ENCODE data around the gene BEST4. TPM values are rescaled to one million over a fixed set of nuclear protein-coding genes. Genes with fewer than 3 reads are reported as not detected.

The BEST4 gene
- total RNA-seq, 5 donors from 2014 or later (not counting 1 experiment from before 2014, with no cell fraction given) = 0.75 to 2.4 (median 1.6) TPM

GRCh38 chr1:44785029-44785380 lies 3.0 kb downstream of the BEST4 start:
- 96% methylated on average over 4 of the region's 6 CpGs for WGBS (ENCODE audit: insufficient coverage)
- peak overlapping the region; percentile 66 to 74 (median 69) for H3K4me3 Mint-ChIP-seq

GRCh38 chr1:44784094-44785028 lies 3.6 kb downstream of the BEST4 start:
- Histone ChIP-seq H3K4me1 (ENCODE audit: control insufficient read depth in 1 of 2, extremely low read depth in 1 of 2, insufficient read depth in 2 of 2, low read length in 2 of 2) (peaks cover 15 to 37% of the 10 kb centered on the region in 2 experiments), H3K27ac (ENCODE audit: low read length) (peak overlapping the region; percentile 50), H3K36me3 (ENCODE audit: control insufficient read depth in 2 of 2, extremely low read depth in 1 of 2, insufficient read depth in 1 of 2, low read length in 1 of 2) (peaks cover 2 to 18% of the 10 kb centered on the region in 2 donors), H3K4me3 (ENCODE audit: control insufficient read depth in 1 of 2, extremely low read depth in 1 of 2, low read length in 1 of 2) (peak overlapping the region in 1 of 2 donors; percentile 42), H3K27me3 (replicated peaks in 1 of 2; ENCODE audit: control insufficient read depth in 2 of 2, extremely low read depth in 1 of 2, insufficient read depth in 2 of 2, low read length in 1 of 2) (no peaks in the 10 kb centered on the region), H3K9me3 (no peaks in the 10 kb centered on the region)
- ATAC-seq (replicated peaks in 1 of 4) = peak; percentile 28 to 41 (median 34)
- peak in 6 of 35 experiments; percentile 16 to 57 (median 29) for DNase-seq
- Mint-ChIP-seq H3K27ac (peak overlapping the region; percentile 83 to 85), H3K4me1 (peaks cover 28% of the 10 kb centered on the region in 3 donors), H3K27me3 (no peaks in the 10 kb centered on the region), H3K4me3 (peak overlapping the region; percentile 66 to 74 (median 69)), H3K9me3 (no peaks in the 10 kb centered on the region), H3K36me3 (peaks cover 16% of the 10 kb centered on the region)
- POLR2A ChIA-PET = interaction anchor here in 1 of 2 donors (0.6 to 1.1 kb wide), 3 partner anchors 9 to 39 kb away, joined by 3 to 7 read pairs (median 4); partner anchors contain the start of gene RPS8
- CTCF ChIA-PET = interaction anchor here in 1 of 2 donors (0.9 to 2.3 kb wide), 5 partner anchors 9 to 519 kb away, joined by 3 to 6 read pairs (median 5); partner anchors contain the start of genes EIF2B3, PLK3 and RPS8
- 9% methylated on average over 53 of the region's 71 CpGs for WGBS (ENCODE audit: insufficient coverage)

More at GRCh38 chr1:44785029-44785380, 3.0 kb downstream of the BEST4 start:
- ATAC-seq (replicated peaks in 1 of 4) (peak in 1 of 4 experiments; percentile 1), DNase-seq (no peak)
- CTCF ChIA-PET = interaction anchor here (0.5 to 2.3 kb wide), 6 partner anchors 10 to 201 kb away, joined by 3 to 6 read pairs (median 4); partner anchors contain the start of genes EIF2B3 (in 1 of the 2), PLK3 (in 1 of the 2) and RPS8 (in 1 of the 2)
- H3K4me1 ChIP-seq (ENCODE audit: control insufficient read depth in 1 of 2, extremely low read depth in 1 of 2, insufficient read depth in 2 of 2, low read length in 2 of 2) = peaks cover 15 to 37% of the 10 kb centered on the region in 2 experiments
- Mint-ChIP-seq H3K27ac (peak overlapping the region; percentile 67 to 85), H3K4me1 (peaks cover 28% of the 10 kb centered on the region in 3 donors), H3K36me3 (peaks cover 16% of the 10 kb centered on the region), H3K9me3 (no peaks in the 10 kb centered on the region), H3K27me3 (no peaks in the 10 kb centered on the region)
- H3K27ac ChIP-seq (ENCODE audit: low read length) = peak overlapping the region; percentile 50
- POLR2A ChIA-PET = no interaction called here
- H3K4me3 ChIP-seq (ENCODE audit: control insufficient read depth in 1 of 2, extremely low read depth in 1 of 2, low read length in 1 of 2) = peak overlapping the region in 1 of 2 donors; percentile 42
- H3K36me3 ChIP-seq (ENCODE audit: control insufficient read depth in 2 of 2, extremely low read depth in 1 of 2, insufficient read depth in 1 of 2, low read length in 1 of 2) = peaks cover 2 to 15% of the 10 kb centered on the region in 2 donors
- H3K27me3 ChIP-seq (replicated peaks in 1 of 2; ENCODE audit: control insufficient read depth in 2 of 2, extremely low read depth in 1 of 2, insufficient read depth in 2 of 2, low read length in 1 of 2) = no peaks in the 10 kb centered on the region
- no peaks in the 10 kb centered on the region for H3K9me3 ChIP-seq

GRCh38 chr1:44783697-44784093 lies 4.3 kb downstream of the BEST4 start:
- Mint-ChIP-seq H3K4me1 (peaks cover 28 to 32% (median 30%) of the 10 kb centered on the region in 3 donors), H3K36me3 (peaks cover 17% of the 10 kb centered on the region), H3K9me3 (no peaks in the 10 kb centered on the region), H3K27me3 (no peaks in the 10 kb centered on the region), H3K4me3 (peak overlapping the region; percentile 57 to 74 (median 63)), H3K27ac (peak overlapping the region; percentile 76 to 83)
- no peak for DNase-seq
- peaks cover 15 to 37% of the 10 kb centered on the region in 2 experiments for H3K4me1 ChIP-seq (ENCODE audit: control insufficient read depth in 1 of 2, extremely low read depth in 1 of 2, insufficient read depth in 2 of 2, low read length in 2 of 2)
- CTCF ChIA-PET = interaction anchor here in 1 of 2 donors (1.0 to 2.3 kb wide), 3 partner anchors 9 to 520 kb away, joined by 3 to 6 read pairs (median 5); partner anchors contain the start of genes PLK3 and RPS8
- ATAC-seq (replicated peaks in 1 of 4) = no peak
- H3K9me3 ChIP-seq = no peaks in the 10 kb centered on the region
- peaks cover 2 to 24% of the 10 kb centered on the region in 2 donors for H3K36me3 ChIP-seq (ENCODE audit: control insufficient read depth in 2 of 2, extremely low read depth in 1 of 2, insufficient read depth in 1 of 2, low read length in 1 of 2)
- peak overlapping the region in 1 of 2 donors; percentile 35 for H3K4me3 ChIP-seq (ENCODE audit: control insufficient read depth in 1 of 2, extremely low read depth in 1 of 2, low read length in 1 of 2)
- no peaks in the 10 kb centered on the region for H3K27me3 ChIP-seq (replicated peaks in 1 of 2; ENCODE audit: control insufficient read depth in 2 of 2, extremely low read depth in 1 of 2, insufficient read depth in 2 of 2, low read length in 1 of 2)
- POLR2A ChIA-PET = interaction anchor here in 1 of 2 donors (0.6 to 1.1 kb wide), 3 partner anchors 8 to 39 kb away, joined by 3 to 7 read pairs (median 4); partner anchors contain the start of gene RPS8
- 57% methylated on average over 8 of the region's 8 CpGs for whole genome bisulfite sequencing (ENCODE audit: insufficient coverage)
- H3K27ac ChIP-seq (ENCODE audit: low read length) = peak overlapping the region; percentile 47

- no peaks in the 10 kb centered on the region for H3K27me3 ChIP-seq (replicated peaks in 1 of 2; ENCODE audit: control insufficient read depth in 2 of 2, extremely low read depth in 1 of 2, insufficient read depth in 2 of 2, low read length in 1 of 2)
- H3K27ac ChIP-seq (ENCODE audit: low read length) = no peak overlapping the region
- ChIA-PET POLR2A (interaction anchor here in 1 of 2 donors (0.6 to 1.0 kb wide), 2 partner anchors 9 to 32 kb away, joined by 4 to 5 read pairs; no protein-coding TSS in a partner anchor), CTCF (no interaction called here)
- Mint-ChIP-seq H3K4me3 (no peak overlapping the region), H3K4me1 (peaks cover 43 to 51% (median 49%) of the 10 kb centered on the region in 3 donors), H3K27ac (no peak overlapping the region), H3K36me3 (peaks cover 35% of the 10 kb centered on the region), H3K27me3 (no peaks in the 10 kb centered on the region), H3K9me3 (no peaks in the 10 kb centered on the region)
- WGBS (ENCODE audit: insufficient coverage) = over 99% methylated on average over 12 of the region's 14 CpGs
- no peak overlapping the region for H3K4me3 ChIP-seq (ENCODE audit: control insufficient read depth in 1 of 2, extremely low read depth in 1 of 2, low read length in 1 of 2)
- peaks cover 24 to 50% of the 10 kb centered on the region in 2 experiments for H3K4me1 ChIP-seq (ENCODE audit: control insufficient read depth in 1 of 2, extremely low read depth in 1 of 2, insufficient read depth in 2 of 2, low read length in 2 of 2)
- H3K9me3 ChIP-seq = no peaks in the 10 kb centered on the region
- H3K36me3 ChIP-seq (ENCODE audit: control insufficient read depth in 2 of 2, extremely low read depth in 1 of 2, insufficient read depth in 1 of 2, low read length in 1 of 2) = peaks cover 9 to 42% of the 10 kb centered on the region in 2 donors
- ATAC-seq (replicated peaks in 1 of 4) = no peak
- no peak for DNase-seq
Measured at GRCh38 chr1:44780583-44781121, 7.3 kb downstream of the BEST4 start.

- DNase-seq = no peak
- 92% methylated on average over 4 of the region's 6 CpGs for WGBS (ENCODE audit: insufficient coverage)
- CTCF ChIA-PET = no interaction called here
- POLR2A ChIA-PET = no interaction called here
- H3K4me1 Mint-ChIP-seq = peaks cover 41 to 47% (median 43%) of the 10 kb centered on the region in 3 donors
- Histone ChIP-seq H3K4me1 (ENCODE audit: control insufficient read depth in 1 of 2, extremely low read depth in 1 of 2, insufficient read depth in 2 of 2, low read length in 2 of 2) (peaks cover 18 to 40% of the 10 kb centered on the region in 2 experiments), H3K9me3 (no peaks in the 10 kb centered on the region), H3K27ac (ENCODE audit: low read length) (no peak overlapping the region), H3K27me3 (replicated peaks in 1 of 2; ENCODE audit: control insufficient read depth in 2 of 2, extremely low read depth in 1 of 2, insufficient read depth in 2 of 2, low read length in 1 of 2) (no peaks in the 10 kb centered on the region), H3K36me3 (ENCODE audit: control insufficient read depth in 2 of 2, extremely low read depth in 1 of 2, insufficient read depth in 1 of 2, low read length in 1 of 2) (peaks cover 9 to 42% of the 10 kb centered on the region in 2 donors), H3K4me3 (ENCODE audit: control insufficient read depth in 1 of 2, extremely low read depth in 1 of 2, low read length in 1 of 2) (no peak overlapping the region)
- H3K27ac Mint-ChIP-seq = peak overlapping the region in 1 of 2 donors; percentile 68
- no peaks in the 10 kb centered on the region for H3K9me3 Mint-ChIP-seq
- no peaks in the 10 kb centered on the region for H3K27me3 Mint-ChIP-seq
- peaks cover 35% of the 10 kb centered on the region for H3K36me3 Mint-ChIP-seq
- H3K4me3 Mint-ChIP-seq = no peak overlapping the region
- no peak for ATAC-seq (replicated peaks in 1 of 4)
Measured at GRCh38 chr1:44778705-44779576, 9.0 kb downstream of the BEST4 start.

Data from T-cell (primary cell).